NT2/D1 (cell line): Measurements from ENCODE around the gene MAP3K4.

Experiments
- SUZ12 ChIP-seq: IDR thresholded peaks from 2 replicates; pipeline ENCODE4 v1.6.1; 2011; ENCODE audit not compliant: insufficient read length, insufficient read depth; ENCODE audit errors: extremely low read depth
- YY1 ChIP-seq: IDR thresholded peaks from 2 replicates; pipeline ENCODE4 v1.6.1; 2011; ENCODE audit not compliant: insufficient read length, insufficient read depth
- ZNF274 ChIP-seq: IDR thresholded peaks from 2 replicates; pipeline ENCODE4 v1.6.1; 2011; ENCODE audit warnings: mild to moderate bottlenecking, low read depth, low read length

GRCh38 chr6:161116554-161116953, 125.0 kb downstream of the MAP3K4 start:
- TF ChIP-seq YY1 (no peak), SUZ12 (no peak), ZNF274 (no peak)
